GM12874 (cell line): ENCODE measurements around the gene PPIL1.

Experiments
- TF ChIP-seq, protein P1 (sequence below): IDR thresholded peaks from 2 replicates; pipeline ENCODE4 v1.5.1; 2011; ENCODE audit warnings: low read depth, mild to moderate bottlenecking, control low read depth, low read length, moderate library complexity; ENCODE audit not compliant: insufficient read depth

The PPIL1 gene

GRCh38 chr6:36827261-36828079 is 47.1 kb downstream of the PPIL1 start:
- TF ChIP-seq, protein P1, sequence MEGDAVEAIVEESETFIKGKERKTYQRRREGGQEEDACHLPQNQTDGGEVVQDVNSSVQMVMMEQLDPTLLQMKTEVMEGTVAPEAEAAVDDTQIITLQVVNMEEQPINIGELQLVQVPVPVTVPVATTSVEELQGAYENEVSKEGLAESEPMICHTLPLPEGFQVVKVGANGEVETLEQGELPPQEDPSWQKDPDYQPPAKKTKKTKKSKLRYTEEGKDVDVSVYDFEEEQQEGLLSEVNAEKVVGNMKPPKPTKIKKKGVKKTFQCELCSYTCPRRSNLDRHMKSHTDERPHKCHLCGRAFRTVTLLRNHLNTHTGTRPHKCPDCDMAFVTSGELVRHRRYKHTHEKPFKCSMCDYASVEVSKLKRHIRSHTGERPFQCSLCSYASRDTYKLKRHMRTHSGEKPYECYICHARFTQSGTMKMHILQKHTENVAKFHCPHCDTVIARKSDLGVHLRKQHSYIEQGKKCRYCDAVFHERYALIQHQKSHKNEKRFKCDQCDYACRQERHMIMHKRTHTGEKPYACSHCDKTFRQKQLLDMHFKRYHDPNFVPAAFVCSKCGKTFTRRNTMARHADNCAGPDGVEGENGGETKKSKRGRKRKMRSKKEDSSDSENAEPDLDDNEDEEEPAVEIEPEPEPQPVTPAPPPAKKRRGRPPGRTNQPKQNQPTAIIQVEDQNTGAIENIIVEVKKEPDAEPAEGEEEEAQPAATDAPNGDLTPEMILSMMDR, result no peak

- TF ChIP-seq, protein P1, result no peak
These were observed 47.9 kb downstream of the PPIL1 start for GRCh38 chr6:36826520-36827227.

- TF ChIP-seq, protein P1, result no peak
These were observed 48.6 kb downstream of the PPIL1 start for GRCh38 chr6:36825994-36826393.

- TF ChIP-seq, protein P1, result no peak
These were observed 49.2 kb downstream of the PPIL1 start for GRCh38 chr6:36825452-36825851.

DNA sequence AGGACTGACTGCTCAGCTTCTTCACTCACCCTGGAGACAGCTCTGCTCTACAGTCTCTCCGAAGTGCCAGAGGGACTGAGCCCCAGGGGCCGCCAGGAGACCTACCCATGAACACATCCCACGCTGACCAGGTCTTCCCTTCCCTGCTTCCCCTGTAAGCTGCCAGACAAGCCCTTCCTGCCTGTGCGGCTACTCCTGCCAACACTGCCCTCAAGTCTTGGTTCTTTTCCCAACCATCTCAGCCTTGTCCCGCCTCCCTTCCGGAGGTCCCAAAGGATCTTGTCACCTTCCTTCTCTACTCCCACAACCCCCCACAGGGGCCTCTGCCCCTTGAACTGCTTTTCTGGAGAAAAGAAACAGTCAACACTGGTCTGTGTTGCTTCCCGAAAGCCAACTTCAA is 50.4 kb downstream of the PPIL1 start:
- TF ChIP-seq, protein P1, result no peak

- TF ChIP-seq, protein P1, result no peak
These were observed 51.0 kb downstream of the PPIL1 start for GRCh38 chr6:36823421-36824096.

GRCh38 chr6:36822506-36823269 is 51.9 kb downstream of the PPIL1 start:
- TF ChIP-seq, protein P1, result no peak
